PC-9 (cell line): ENCODE results near the gene ELMO1.

ENCODE experiments used
- CTCF ChIP-seq: fragments of 200-600 bp; sonication (generic); conservative IDR thresholded peaks from 2 replicates; pipeline ENCODE4 v1.6.1; 2017; ENCODE audit warnings: mixed run types, antibody characterized with exemption, mild to moderate bottlenecking, moderate library complexity
- EZH2 ChIP-seq: fragments of 200-600 bp; sonication (generic); IDR thresholded peaks from 2 replicates; pipeline ENCODE4 v1.8.0; 2017; ENCODE audit warnings: antibody characterized with exemption, low read depth

GRCh38 chr7:37109843-37110242 lies 338.8 kb downstream of the ELMO1 start:
- no peak for TF ChIP-seq CTCF
- TF ChIP-seq EZH2, result no peak
